AG09309 (cell line): ENCODE data around the gene RCSD1.

Source experiments
- DNase-seq: peaks from one replicate; pipeline ENCODE4 v3.0.0-alpha.2; 2010; ENCODE audit warnings: low read depth
- H3K4me3 ChIP-seq: 2 replicates; pipeline ENCODE4 v1.5.1; 2011; ENCODE audit warnings: mild to moderate bottlenecking, low read depth, low read length, moderate library complexity; ENCODE audit not compliant: control insufficient read depth
- CTCF ChIP-seq: IDR thresholded peaks from 2 replicates; pipeline ENCODE4 v1.5.1; 2011; ENCODE audit warnings: mild to moderate bottlenecking, low read depth, low read length, inconsistent platforms; ENCODE audit not compliant: insufficient read depth, control insufficient read depth; ENCODE audit errors: missing control alignments

The RCSD1 gene

GRCh38 chr1:167722870-167723251 lies 92.8 kb downstream of the RCSD1 start:
- no peak for TF ChIP-seq CTCF
- no peak for DNase-seq
- H3K4me3 ChIP-seq, result peak overlapping the region; percentile 78

DNA sequence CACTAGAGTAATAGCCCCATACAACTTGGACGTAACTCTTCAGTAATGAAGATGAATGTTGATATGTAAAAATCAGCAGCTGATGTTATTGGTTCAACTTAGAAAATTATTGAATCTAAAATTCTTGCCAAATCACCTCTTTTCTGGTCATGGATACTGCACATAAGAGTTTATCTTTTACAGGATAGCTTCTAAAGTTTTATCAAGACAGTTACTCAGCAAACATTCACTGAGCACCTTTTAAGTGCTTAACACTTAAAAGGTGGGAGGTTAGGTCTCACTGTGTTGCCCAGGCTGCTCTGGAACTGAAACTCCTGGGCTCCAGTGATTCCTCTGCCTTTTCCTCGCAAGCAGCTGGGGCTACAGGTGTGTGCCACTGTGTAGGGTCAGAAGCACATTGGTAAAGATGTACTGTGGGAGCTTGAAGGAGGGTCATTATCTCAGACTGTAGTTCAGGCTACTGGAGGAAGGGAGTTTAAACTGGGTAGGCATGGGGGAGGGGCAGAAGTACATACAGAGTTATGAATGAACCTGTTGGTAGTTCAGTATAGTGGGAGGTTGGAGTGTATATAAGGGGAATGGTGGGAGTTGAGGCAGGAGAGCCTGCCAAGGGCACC lies 93.8 kb downstream of the RCSD1 start:
- peak overlapping the region; percentile 78 for H3K4me3 ChIP-seq
- no peak for TF ChIP-seq CTCF
- DNase-seq, result no peak

GRCh38 chr1:167726008-167726407 lies 96.0 kb downstream of the RCSD1 start:
- TF ChIP-seq CTCF, result no peak
- DNase-seq, result no peak
- H3K4me3 ChIP-seq, result no peak overlapping the region

- DNase-seq, result no peak
- no peak for TF ChIP-seq CTCF
Observed at GRCh38 chr1:167728818-167729410, 98.9 kb downstream of the RCSD1 start.

GRCh38 chr1:167734227-167734626 lies 104.2 kb downstream of the RCSD1 start:
- no peak overlapping the region for H3K4me3 ChIP-seq
- no peak for TF ChIP-seq CTCF
- DNase-seq, result no peak

More at GRCh38 chr1:167728818-167729410, 98.9 kb downstream of the RCSD1 start:
- no peak overlapping the region for H3K4me3 ChIP-seq

DNA sequence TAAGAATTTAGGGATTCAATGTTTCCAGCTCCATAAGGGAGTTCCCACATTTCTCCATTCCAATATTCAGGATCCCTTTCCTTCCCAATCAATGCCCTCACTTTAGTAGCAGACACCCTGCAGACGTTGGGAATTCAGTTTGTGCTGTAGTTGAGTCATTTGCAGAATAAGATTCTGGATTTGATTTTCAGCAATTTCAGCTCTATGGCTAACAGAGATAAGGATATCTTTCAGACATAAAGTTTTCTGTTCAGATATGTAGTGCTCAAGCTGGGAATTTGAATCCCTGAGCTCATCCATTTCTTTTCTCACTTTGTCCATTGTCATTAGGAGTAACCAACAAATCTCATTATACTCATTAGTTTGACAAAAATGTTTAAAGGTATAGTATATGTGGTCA lies 104.8 kb downstream of the RCSD1 start:
- no peak overlapping the region for H3K4me3 ChIP-seq
- TF ChIP-seq CTCF, result no peak
- no peak for DNase-seq
